ENCODE measurements around the gene G2E3.

G2E3 gene, protein sequence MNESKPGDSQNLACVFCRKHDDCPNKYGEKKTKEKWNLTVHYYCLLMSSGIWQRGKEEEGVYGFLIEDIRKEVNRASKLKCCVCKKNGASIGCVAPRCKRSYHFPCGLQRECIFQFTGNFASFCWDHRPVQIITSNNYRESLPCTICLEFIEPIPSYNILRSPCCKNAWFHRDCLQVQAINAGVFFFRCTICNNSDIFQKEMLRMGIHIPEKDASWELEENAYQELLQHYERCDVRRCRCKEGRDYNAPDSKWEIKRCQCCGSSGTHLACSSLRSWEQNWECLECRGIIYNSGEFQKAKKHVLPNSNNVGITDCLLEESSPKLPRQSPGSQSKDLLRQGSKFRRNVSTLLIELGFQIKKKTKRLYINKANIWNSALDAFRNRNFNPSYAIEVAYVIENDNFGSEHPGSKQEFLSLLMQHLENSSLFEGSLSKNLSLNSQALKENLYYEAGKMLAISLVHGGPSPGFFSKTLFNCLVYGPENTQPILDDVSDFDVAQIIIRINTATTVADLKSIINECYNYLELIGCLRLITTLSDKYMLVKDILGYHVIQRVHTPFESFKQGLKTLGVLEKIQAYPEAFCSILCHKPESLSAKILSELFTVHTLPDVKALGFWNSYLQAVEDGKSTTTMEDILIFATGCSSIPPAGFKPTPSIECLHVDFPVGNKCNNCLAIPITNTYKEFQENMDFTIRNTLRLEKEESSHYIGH

GRCh38 chr14:30558675-30559555 is at the start of gene G2E3:
Gene G2E3 (plus strand): TSS chr14:30559158. CDS start chr14:30581080, 21,922 bp downstream.
- H3K4me3 ChIP-seq (ENCODE audit: low read depth, low read length): peak within 1 kb of the TSS; percentile 94
- no peaks in the 10 kb centered on the region for H3K4me1 ChIP-seq (ENCODE audit: control insufficient read depth, insufficient read depth, low read length)
- H3K9me3 ChIP-seq (ENCODE audit: control insufficient read depth, insufficient read depth, low read length): no peaks in the 10 kb centered on the region
- H3K9ac ChIP-seq (ENCODE audit: low read depth, low read length): peak within 1 kb of the TSS; percentile 84
- H3K36me3 ChIP-seq (ENCODE audit: control insufficient read depth, insufficient read depth, low read length): no peaks in the 10 kb centered on the region
- no peaks in the 10 kb centered on the region for H3K27me3 ChIP-seq (ENCODE audit: control insufficient read depth, insufficient read depth, low read length)

GRCh38 chr14:30517737-30518136 is 41.2 kb upstream of the G2E3 start:
- H3K9ac ChIP-seq (ENCODE audit: low read depth, low read length): no peak overlapping the region
- no peaks in the 10 kb centered on the region for H3K36me3 ChIP-seq (ENCODE audit: control insufficient read depth, insufficient read depth, low read length)
- H3K27me3 ChIP-seq (ENCODE audit: control insufficient read depth, insufficient read depth, low read length): no peaks in the 10 kb centered on the region
- H3K4me1 ChIP-seq (ENCODE audit: control insufficient read depth, insufficient read depth, low read length): no peaks in the 10 kb centered on the region
- no peaks in the 10 kb centered on the region for H3K9me3 ChIP-seq (ENCODE audit: control insufficient read depth, insufficient read depth, low read length)
- no peak overlapping the region for H3K4me3 ChIP-seq (ENCODE audit: low read depth, low read length)

DNA sequence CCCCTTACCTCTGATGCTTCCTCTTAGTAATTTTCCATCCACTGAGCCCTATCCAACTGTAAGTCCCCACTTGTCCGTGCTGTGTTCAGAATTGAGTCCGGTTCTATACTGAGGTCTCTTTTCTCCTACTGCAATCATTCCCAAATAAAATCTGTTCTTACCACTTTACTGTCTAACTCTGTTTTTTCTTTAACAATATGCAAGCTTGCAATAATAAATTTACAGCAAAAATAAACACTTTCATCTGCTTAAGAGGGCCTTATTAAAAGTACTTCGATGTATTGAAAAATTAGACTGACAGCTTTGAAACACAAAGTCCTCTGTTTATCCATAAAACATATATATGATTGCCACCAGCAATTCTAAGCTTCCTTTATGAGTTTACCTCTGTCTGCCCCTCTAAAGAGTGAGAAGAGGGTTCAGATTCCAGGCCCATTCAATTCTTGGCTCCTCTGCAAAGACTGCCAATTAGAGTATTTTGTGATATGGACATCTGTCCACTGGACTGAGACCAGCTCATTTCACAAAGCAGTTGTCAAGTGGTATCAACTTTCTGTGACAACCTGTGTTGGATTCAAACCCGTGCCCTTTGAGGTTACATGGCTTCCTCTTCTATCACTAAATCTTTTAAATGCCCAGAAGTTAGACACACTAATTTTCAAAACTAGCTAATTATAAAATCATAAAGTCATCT is 39.9 kb upstream of the G2E3 start:
- no peaks in the 10 kb centered on the region for H3K9me3 ChIP-seq (ENCODE audit: control insufficient read depth, insufficient read depth, low read length)
- H3K4me3 ChIP-seq (ENCODE audit: low read depth, low read length): no peak overlapping the region
- H3K9ac ChIP-seq (ENCODE audit: low read depth, low read length): no peak overlapping the region
- no peaks in the 10 kb centered on the region for H3K27me3 ChIP-seq (ENCODE audit: control insufficient read depth, insufficient read depth, low read length)
- H3K4me1 ChIP-seq (ENCODE audit: control insufficient read depth, insufficient read depth, low read length): no peaks in the 10 kb centered on the region
- H3K36me3 ChIP-seq (ENCODE audit: control insufficient read depth, insufficient read depth, low read length): no peaks in the 10 kb centered on the region

GRCh38 chr14:30519961-30520360 is 39.0 kb upstream of the G2E3 start:
- H3K27me3 ChIP-seq (ENCODE audit: control insufficient read depth, insufficient read depth, low read length): no peaks in the 10 kb centered on the region
- no peaks in the 10 kb centered on the region for H3K9me3 ChIP-seq (ENCODE audit: control insufficient read depth, insufficient read depth, low read length)
- no peaks in the 10 kb centered on the region for H3K4me1 ChIP-seq (ENCODE audit: control insufficient read depth, insufficient read depth, low read length)
- no peaks in the 10 kb centered on the region for H3K36me3 ChIP-seq (ENCODE audit: control insufficient read depth, insufficient read depth, low read length)
- H3K9ac ChIP-seq (ENCODE audit: low read depth, low read length): no peak overlapping the region
- H3K4me3 ChIP-seq (ENCODE audit: low read depth, low read length): no peak overlapping the region

DNA sequence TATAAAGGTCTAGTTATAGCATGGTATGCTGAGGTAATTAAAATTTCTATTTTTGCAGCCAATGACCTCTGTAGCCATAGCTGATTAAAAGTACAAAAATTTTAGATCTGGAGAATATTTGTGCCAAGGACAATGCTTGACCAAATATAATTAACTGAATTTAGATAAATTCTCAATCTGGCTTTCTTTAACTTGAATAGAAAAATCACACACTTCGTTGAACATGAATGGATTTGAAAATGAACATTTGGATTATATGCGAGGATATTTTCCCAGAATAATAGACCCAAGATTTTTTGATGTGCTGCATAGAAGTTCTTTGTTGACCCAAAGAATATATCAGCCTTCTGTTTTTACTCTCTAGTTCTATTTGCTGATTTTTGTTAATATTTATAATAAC is 38.4 kb upstream of the G2E3 start:
- H3K27me3 ChIP-seq (ENCODE audit: control insufficient read depth, insufficient read depth, low read length): no peaks in the 10 kb centered on the region
- H3K9ac ChIP-seq (ENCODE audit: low read depth, low read length): no peak overlapping the region
- H3K9me3 ChIP-seq (ENCODE audit: control insufficient read depth, insufficient read depth, low read length): no peaks in the 10 kb centered on the region
- no peak overlapping the region for H3K4me3 ChIP-seq (ENCODE audit: low read depth, low read length)
- no peaks in the 10 kb centered on the region for H3K36me3 ChIP-seq (ENCODE audit: control insufficient read depth, insufficient read depth, low read length)
- H3K4me1 ChIP-seq (ENCODE audit: control insufficient read depth, insufficient read depth, low read length): no peaks in the 10 kb centered on the region

DNA sequence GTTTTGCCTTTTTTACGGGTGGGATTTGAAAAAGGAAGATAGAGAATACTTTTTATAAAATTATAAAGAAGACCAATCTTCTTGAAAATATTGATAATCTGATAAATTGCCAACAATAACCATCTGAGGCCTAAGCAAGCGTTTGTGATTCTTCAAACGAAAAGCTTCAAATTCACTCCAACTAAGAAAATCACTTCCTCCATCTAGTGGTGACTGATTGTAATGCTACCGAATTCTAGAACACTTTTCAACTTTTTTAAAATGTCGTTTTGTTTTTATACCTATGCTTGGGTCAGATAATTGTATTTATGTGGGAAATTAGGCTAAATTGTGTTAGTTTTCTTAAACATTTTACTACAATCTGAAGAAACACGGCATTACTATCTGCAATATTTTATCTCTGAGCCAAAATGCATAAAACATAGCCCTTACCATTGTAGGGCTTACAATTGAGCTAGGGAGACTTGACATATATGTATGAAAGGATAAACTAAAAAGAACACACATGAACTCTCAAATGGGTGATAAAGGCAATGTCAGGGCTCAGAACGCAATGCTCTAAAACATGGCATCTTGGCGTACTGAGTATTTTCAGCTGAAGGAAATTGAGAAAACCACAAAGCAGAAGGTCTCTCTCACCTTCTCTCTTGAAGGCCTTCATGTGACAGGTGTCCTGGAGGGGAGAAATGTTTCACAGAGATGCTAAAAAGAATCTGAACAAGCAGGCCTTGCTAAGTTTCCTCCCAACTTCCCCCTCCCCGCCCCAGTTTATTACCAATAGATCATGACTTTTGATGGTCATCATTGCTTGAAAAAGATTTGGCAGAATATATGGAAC is 36.8 kb upstream of the G2E3 start:
- Histone ChIP-seq H3K4me1 (ENCODE audit: control insufficient read depth, insufficient read depth, low read length) (no peaks in the 10 kb centered on the region), H3K36me3 (ENCODE audit: control insufficient read depth, insufficient read depth, low read length) (no peaks in the 10 kb centered on the region), H3K27me3 (ENCODE audit: control insufficient read depth, insufficient read depth, low read length) (no peaks in the 10 kb centered on the region), H3K4me3 (ENCODE audit: low read depth, low read length) (no peak overlapping the region), H3K9me3 (ENCODE audit: control insufficient read depth, insufficient read depth, low read length) (peaks cover 1% of the 10 kb centered on the region), H3K9ac (ENCODE audit: low read depth, low read length) (no peak overlapping the region)

DNA sequence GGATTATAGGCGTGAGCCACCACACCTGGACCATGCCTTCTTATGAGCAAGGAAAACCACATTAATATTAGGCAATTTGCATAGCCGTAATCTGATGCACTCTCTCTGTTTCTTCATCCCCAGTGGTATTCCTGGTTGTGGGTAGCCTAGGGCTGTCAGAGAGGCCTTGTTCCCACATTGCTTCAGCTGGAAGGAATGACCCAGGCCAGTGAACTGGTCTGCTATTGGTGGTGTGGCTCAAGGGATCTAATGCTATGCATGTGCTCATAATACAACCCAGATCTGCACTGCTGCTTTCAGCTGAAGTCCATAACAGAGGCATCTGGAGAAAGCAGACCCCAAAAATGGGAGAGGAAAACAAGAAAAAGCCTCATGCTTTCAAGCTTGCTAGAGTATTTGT is 33.1 kb upstream of the G2E3 start:
- H3K9me3 ChIP-seq (ENCODE audit: control insufficient read depth, insufficient read depth, low read length): peaks cover 3% of the 10 kb centered on the region
- H3K4me1 ChIP-seq (ENCODE audit: control insufficient read depth, insufficient read depth, low read length): peaks cover 14% of the 10 kb centered on the region
- no peaks in the 10 kb centered on the region for H3K36me3 ChIP-seq (ENCODE audit: control insufficient read depth, insufficient read depth, low read length)
- H3K27me3 ChIP-seq (ENCODE audit: control insufficient read depth, insufficient read depth, low read length): no peaks in the 10 kb centered on the region
- H3K4me3 ChIP-seq (ENCODE audit: low read depth, low read length): no peak overlapping the region
- H3K9ac ChIP-seq (ENCODE audit: low read depth, low read length): no peak overlapping the region

DNA sequence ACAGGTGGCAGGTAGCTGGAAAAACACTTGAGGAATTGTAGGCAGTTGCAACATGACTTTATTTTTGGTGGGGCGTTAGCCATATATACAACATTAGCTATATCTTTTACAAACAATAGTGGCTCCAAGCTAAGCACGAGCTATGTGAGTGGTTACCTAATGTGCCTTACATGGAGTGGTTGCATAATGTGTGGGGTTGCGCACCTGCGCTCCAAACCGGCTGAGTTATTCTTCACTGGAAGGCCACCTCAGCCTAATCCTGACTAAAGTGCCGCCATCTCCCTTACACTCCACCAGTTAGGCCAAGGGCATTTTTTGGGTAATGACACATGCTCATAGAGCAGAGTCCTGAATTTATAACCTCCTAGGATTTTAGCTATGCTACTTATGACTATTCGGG is 31.8 kb upstream of the G2E3 start:
- H3K4me3 ChIP-seq (ENCODE audit: low read depth, low read length): no peak overlapping the region
- peaks cover 3% of the 10 kb centered on the region for H3K9me3 ChIP-seq (ENCODE audit: control insufficient read depth, insufficient read depth, low read length)
- H3K36me3 ChIP-seq (ENCODE audit: control insufficient read depth, insufficient read depth, low read length): no peaks in the 10 kb centered on the region
- H3K9ac ChIP-seq (ENCODE audit: low read depth, low read length): no peak overlapping the region
- H3K27me3 ChIP-seq (ENCODE audit: control insufficient read depth, insufficient read depth, low read length): no peaks in the 10 kb centered on the region
- peaks cover 14% of the 10 kb centered on the region for H3K4me1 ChIP-seq (ENCODE audit: control insufficient read depth, insufficient read depth, low read length)

DNA sequence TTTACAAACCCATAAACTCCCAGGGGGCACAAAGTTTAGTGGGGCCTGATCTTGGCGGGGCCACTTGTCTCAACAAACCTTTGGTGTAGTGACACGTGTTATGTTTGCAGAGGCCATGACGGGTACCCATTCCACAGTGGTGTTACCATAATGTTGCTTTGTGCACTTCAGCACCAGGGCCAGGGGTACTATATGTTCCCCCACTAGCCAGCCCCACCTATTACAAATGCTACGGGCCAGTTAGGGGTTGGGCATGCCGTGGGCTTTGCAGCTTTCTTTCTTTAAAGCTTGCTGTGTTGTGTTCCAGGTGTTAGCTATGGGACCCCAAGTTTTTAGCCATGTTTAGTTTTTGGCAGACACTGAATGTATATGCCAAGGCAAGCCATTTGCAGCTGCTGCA is 30.8 kb upstream of the G2E3 start:
- H3K4me3 ChIP-seq (ENCODE audit: low read depth, low read length): no peak overlapping the region
- no peaks in the 10 kb centered on the region for H3K27me3 ChIP-seq (ENCODE audit: control insufficient read depth, insufficient read depth, low read length)
- peaks cover 3% of the 10 kb centered on the region for H3K9me3 ChIP-seq (ENCODE audit: control insufficient read depth, insufficient read depth, low read length)
- no peaks in the 10 kb centered on the region for H3K36me3 ChIP-seq (ENCODE audit: control insufficient read depth, insufficient read depth, low read length)
- no peak overlapping the region for H3K9ac ChIP-seq (ENCODE audit: low read depth, low read length)
- H3K4me1 ChIP-seq (ENCODE audit: control insufficient read depth, insufficient read depth, low read length): peaks cover 14% of the 10 kb centered on the region

DNA sequence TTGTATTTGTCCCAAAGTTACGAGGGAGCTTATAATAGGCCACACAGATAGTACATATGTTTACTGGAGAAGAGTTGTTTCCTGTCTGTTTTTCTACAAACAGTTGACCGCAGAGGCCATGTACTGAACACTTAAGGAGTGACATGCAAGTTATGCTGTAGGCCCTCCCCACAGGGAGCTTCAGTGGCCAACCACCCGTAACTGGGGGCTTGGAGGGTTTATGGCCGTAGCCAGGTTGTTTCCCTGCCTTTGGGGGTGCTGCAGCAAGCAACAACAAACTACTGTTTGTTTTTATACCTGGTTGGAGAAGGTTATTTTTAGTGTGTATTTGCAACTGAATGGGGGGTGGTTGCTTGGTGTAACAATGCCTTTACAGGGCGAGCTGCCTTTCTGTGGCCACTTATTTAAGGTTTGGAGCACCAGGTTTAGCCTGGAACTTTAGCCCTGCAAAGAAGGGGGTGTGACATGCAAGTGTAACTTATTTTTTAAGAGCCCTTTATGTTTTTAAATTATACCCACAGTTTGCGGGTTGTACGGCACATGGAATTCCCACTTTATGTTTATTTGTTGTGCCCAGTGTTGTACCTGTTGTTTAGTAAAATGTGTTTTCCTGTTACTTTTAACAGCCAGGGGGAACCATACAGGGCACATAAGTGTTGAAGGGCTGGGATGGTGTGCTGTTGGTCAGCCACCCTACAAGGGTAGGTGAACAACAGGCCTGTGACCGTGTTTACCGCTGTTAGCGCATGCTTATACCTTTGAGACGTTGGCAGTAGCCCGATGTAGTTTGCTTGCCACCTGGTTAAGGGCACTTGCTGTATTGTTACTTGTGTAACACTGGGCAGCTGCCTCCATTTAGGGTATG is 29.9 kb upstream of the G2E3 start:
- H3K9ac ChIP-seq (ENCODE audit: low read depth, low read length): no peak overlapping the region
- peak overlapping the region; percentile 14 for H3K4me3 ChIP-seq (ENCODE audit: low read depth, low read length)
- peaks cover 3% of the 10 kb centered on the region for H3K9me3 ChIP-seq (ENCODE audit: control insufficient read depth, insufficient read depth, low read length)
- H3K27me3 ChIP-seq (ENCODE audit: control insufficient read depth, insufficient read depth, low read length): no peaks in the 10 kb centered on the region
- peaks cover 14% of the 10 kb centered on the region for H3K4me1 ChIP-seq (ENCODE audit: control insufficient read depth, insufficient read depth, low read length)
- H3K36me3 ChIP-seq (ENCODE audit: control insufficient read depth, insufficient read depth, low read length): no peaks in the 10 kb centered on the region

All from iPS-15b (cell line).